Measurements from ENCODE around the gene CDH3. TPM values are rescaled to one million over a fixed set of nuclear protein-coding genes. Genes with fewer than 3 reads are reported as not detected.

CDH3 gene
- total and polyA plus RNA-seq, 2 of the 8 experiments (the other 6 are each of a cell fraction or from before 2014, with no cell fraction given), result 146 to 171 TPM

DNA sequence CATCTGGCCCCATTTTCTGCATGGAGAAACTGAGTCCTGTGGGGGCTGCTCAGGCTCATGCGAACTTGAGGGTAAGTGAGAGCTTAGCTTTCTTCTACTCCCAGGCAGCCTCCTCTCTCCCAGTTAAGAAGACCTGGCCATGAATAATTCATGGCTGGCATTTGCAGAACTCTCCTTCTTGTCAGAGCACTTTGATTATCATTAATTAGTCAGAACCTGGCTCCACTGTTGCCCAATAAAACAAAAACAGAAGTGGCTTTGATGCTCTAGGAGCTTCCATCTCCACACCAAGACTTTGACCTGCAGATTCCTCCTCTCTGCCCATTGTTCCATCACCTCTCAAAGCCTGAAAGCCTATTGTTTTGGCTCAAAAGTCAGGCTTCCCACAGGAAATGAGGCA lies 45.5 kb upstream of the CDH3 start:
- Histone ChIP-seq H3K79me2 (ENCODE audit: control insufficient read depth in 1 of 2, insufficient read depth in 2 of 2, low read length in 2 of 2) (no peaks in the 10 kb centered on the region), H4K8ac (ENCODE audit: extremely low read depth, insufficient read depth, low read length) (no peak overlapping the region), H4K20me1 (replicated peaks in 1 of 2; ENCODE audit: control insufficient read depth in 1 of 2, insufficient read depth in 2 of 2, low read length in 2 of 2) (no peaks in the 10 kb centered on the region), H2BK5ac (ENCODE audit: low read depth, low read length) (no peak overlapping the region), H3K18ac (ENCODE audit: extremely low read depth, low read length) (no peak overlapping the region), H3K9ac (replicated peaks in 1 of 4; ENCODE audit: extremely low read depth in 1 of 4, low read depth in 3 of 4, low read length in 3 of 4) (no peak overlapping the region), H3K56ac (replicated peaks; ENCODE audit: insufficient read length, low read depth, low read length) (no peak overlapping the region), H3K4ac (replicated peaks; ENCODE audit: insufficient read length, low read depth, low read length) (no peak overlapping the region), H3K23me2 (ENCODE audit: low read depth, low read length) (no peaks in the 10 kb centered on the region), H2BK12ac (ENCODE audit: low read depth, low read length) (no peak overlapping the region), H3K23ac (ENCODE audit: insufficient read length) (no peak overlapping the region), H3K27ac (ENCODE audit: low read depth, low read length) (no peak overlapping the region), H3K9me3 (ENCODE audit: insufficient read depth in 2 of 2, low read depth in 1 of 2, low read length in 1 of 2) (no peaks in the 10 kb centered on the region), H2AK5ac (ENCODE audit: low read depth, low read length) (no peak overlapping the region), H2AFZ (ENCODE audit: low read length) (no peak overlapping the region), H3K27me3 (replicated peaks in 1 of 4; ENCODE audit: control insufficient read depth in 3 of 4, extremely low read depth in 1 of 4, insufficient read depth in 3 of 4, low read length in 3 of 4) (no peaks in the 10 kb centered on the region), H3K4me3 (ENCODE audit: extremely low read depth in 1 of 4, insufficient read depth in 2 of 4, low read depth in 3 of 4, low read length in 4 of 4) (no peak overlapping the region), H4K91ac (replicated peaks; ENCODE audit: insufficient read length, low read length) (no peak overlapping the region), H2BK120ac (replicated peaks; ENCODE audit: low read depth, low read length) (no peak overlapping the region), H3K36me3 (ENCODE audit: control insufficient read depth in 2 of 4, insufficient read depth in 4 of 4, low read length in 3 of 4) (no peaks in the 10 kb centered on the region), H2BK15ac (ENCODE audit: low read length) (no peak overlapping the region), H3K4me2 (ENCODE audit: insufficient read depth in 1 of 2, low read depth in 2 of 2, low read length in 2 of 2) (no peak overlapping the region), H3K14ac (ENCODE audit: insufficient read length) (no peak overlapping the region), H4K5ac (ENCODE audit: insufficient read length, low read depth, low read length) (no peak overlapping the region), H2BK20ac (ENCODE audit: low read length) (no peak overlapping the region), H3K79me1 (ENCODE audit: low read depth, low read length) (no peaks in the 10 kb centered on the region), H3K4me1 (replicated peaks in 1 of 4; ENCODE audit: control insufficient read depth in 3 of 4, insufficient read depth in 4 of 4, low read length in 3 of 4) (no peaks in the 10 kb centered on the region)
- POLR2A ChIA-PET (ENCODE audit: partially characterized antibody), result interaction anchor here (0.6 to 1.3 kb wide), 3 partner anchors 9 to 57 kb away, joined by 3 to 7 read pairs (median 4); partner anchors contain the start of gene CDH3
- FAIRE-seq (no peak), DNase-seq (ENCODE audit: low read depth in 1 of 2, low spot score in 2 of 2) (no peak)
- CTCF ChIA-PET (ENCODE audit: partially characterized antibody), result interaction anchor here (0.6 to 3.5 kb wide), 6 partner anchors 10 to 196 kb away, joined by 3 to 15 read pairs (median 4); no protein-coding TSS in a partner anchor
- WGBS, 2 experiments (ENCODE audit: extremely low coverage in 1 of 2, insufficient coverage in 1 of 2, insufficient read length in 1 of 2, insufficient replicate concordance in 2 of 2, low coverage in 1 of 2, low lambda C conversion rate in 2 of 2, missing lambda C conversion rate in 1 of 2), result 89% methylated on average over 1 of the region's 1 CpG; no CpG with 5 or more reads in 1 of the 2 experiments
- TF ChIP-seq SP4 (IDR thresholded peaks at IDR 0.05; ENCODE audit: low read length), result no peak
- no peak for TF ChIP-seq BCL11A (IDR thresholded peaks at IDR 0.05; ENCODE audit: low read depth in 2 of 2, low read length in 2 of 2)
- TF ChIP-seq TBP (IDR thresholded peaks at IDR 0.05; ENCODE audit: low read depth, low read length), result no peak
- no peak for TF ChIP-seq SP1 (IDR thresholded peaks at IDR 0.05; ENCODE audit: low read depth, low read length)
- TF ChIP-seq CTBP2 (IDR thresholded peaks at IDR 0.05; ENCODE audit: borderline replicate concordance, insufficient read depth, insufficient read length, low read length), result no peak
- no peak for TF ChIP-seq RAD21 (IDR thresholded peaks at IDR 0.05 in 1 of 2, conservative IDR thresholded peaks at IDR 0.05 in 1 of 2; ENCODE audit: low read depth in 2 of 2, low read length in 2 of 2)
- no peak for TF ChIP-seq SUZ12 (IDR thresholded peaks at IDR 0.05; ENCODE audit: low read length)
- no peak for TF ChIP-seq GABPA (IDR thresholded peaks at IDR 0.05; ENCODE audit: borderline replicate concordance, insufficient read depth, low read length)
- TF ChIP-seq CREB1 (IDR thresholded peaks at IDR 0.05), result no peak
- TF ChIP-seq EP300 (IDR thresholded peaks at IDR 0.05; ENCODE audit: borderline replicate concordance in 1 of 2, low read depth in 2 of 2, low read length in 2 of 2), result no peak
- TF ChIP-seq JUN (IDR thresholded peaks at IDR 0.05; ENCODE audit: low read depth, low read length), result no peak
- no peak for TF ChIP-seq RFX5 (IDR thresholded peaks at IDR 0.05; ENCODE audit: borderline replicate concordance, low read depth, low read length)
- no peak for TF ChIP-seq HDAC6 (IDR thresholded peaks at IDR 0.05; ENCODE audit: low read depth, low read length)
- TF ChIP-seq SIN3A (conservative IDR thresholded peaks at IDR 0.05 in 1 of 2, IDR thresholded peaks at IDR 0.05 in 1 of 2; ENCODE audit: low read depth in 1 of 2, low read length in 2 of 2), result no peak
